ENCODE results near the gene HDHD3. TPM values are rescaled to one million over a fixed set of nuclear protein-coding genes. Genes with fewer than 3 reads are reported as not detected.
"Not testable (repeated sequence)": the region's sequence is repeated elsewhere in the genome, so short reads cannot be mapped to it uniquely, and the experiment has no call there.

HDHD3 gene
- total RNA-seq, 1 donor = 7.3 TPM

- TF ChIP-seq, protein P1, sequence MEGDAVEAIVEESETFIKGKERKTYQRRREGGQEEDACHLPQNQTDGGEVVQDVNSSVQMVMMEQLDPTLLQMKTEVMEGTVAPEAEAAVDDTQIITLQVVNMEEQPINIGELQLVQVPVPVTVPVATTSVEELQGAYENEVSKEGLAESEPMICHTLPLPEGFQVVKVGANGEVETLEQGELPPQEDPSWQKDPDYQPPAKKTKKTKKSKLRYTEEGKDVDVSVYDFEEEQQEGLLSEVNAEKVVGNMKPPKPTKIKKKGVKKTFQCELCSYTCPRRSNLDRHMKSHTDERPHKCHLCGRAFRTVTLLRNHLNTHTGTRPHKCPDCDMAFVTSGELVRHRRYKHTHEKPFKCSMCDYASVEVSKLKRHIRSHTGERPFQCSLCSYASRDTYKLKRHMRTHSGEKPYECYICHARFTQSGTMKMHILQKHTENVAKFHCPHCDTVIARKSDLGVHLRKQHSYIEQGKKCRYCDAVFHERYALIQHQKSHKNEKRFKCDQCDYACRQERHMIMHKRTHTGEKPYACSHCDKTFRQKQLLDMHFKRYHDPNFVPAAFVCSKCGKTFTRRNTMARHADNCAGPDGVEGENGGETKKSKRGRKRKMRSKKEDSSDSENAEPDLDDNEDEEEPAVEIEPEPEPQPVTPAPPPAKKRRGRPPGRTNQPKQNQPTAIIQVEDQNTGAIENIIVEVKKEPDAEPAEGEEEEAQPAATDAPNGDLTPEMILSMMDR (IDR thresholded peaks at IDR 0.05; ENCODE audit: insufficient read depth, low read depth, low read length) = no peak
- no peak for DNase-seq (ENCODE audit: low read depth)
- H3K4me3 ChIP-seq (ENCODE audit: low read depth, low read length) = no peak overlapping the region
Measured at GRCh38 chr9:113389451-113389850, 12.7 kb upstream of the HDHD3 start.

DNA sequence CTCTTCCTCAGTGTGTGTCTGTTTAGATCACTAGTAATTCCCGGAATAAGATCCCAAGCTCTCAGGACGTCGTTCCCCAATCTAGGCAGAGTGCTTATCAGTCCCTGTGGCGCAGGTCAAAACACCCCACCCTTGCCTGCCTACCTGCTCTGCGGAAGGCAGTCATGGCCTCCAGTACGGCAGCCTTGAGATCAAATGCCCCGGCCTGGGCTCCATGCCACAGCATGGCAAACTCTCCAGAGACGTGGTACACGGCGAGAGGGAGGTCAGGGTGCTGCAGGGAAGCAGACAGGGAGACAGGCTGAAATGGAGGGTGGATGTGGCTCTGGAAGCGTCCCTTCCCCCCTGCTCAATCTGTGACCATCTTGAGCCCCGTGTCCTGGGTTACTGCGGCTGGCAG, 12.0 kb upstream of the HDHD3 start:
- H3K4me3 ChIP-seq (ENCODE audit: low read depth, low read length) = no peak overlapping the region
- no peak for DNase-seq (ENCODE audit: low read depth)
- TF ChIP-seq, protein P1 (IDR thresholded peaks at IDR 0.05; ENCODE audit: insufficient read depth, low read depth, low read length) = no peak

GRCh38 chr9:113387560-113388230, 10.9 kb upstream of the HDHD3 start:
- DNase-seq (ENCODE audit: low read depth) = no peak
- TF ChIP-seq, protein P1 (IDR thresholded peaks at IDR 0.05; ENCODE audit: insufficient read depth, low read depth, low read length) = no peak
- no peak overlapping the region for H3K4me3 ChIP-seq (ENCODE audit: low read depth, low read length)

DNA sequence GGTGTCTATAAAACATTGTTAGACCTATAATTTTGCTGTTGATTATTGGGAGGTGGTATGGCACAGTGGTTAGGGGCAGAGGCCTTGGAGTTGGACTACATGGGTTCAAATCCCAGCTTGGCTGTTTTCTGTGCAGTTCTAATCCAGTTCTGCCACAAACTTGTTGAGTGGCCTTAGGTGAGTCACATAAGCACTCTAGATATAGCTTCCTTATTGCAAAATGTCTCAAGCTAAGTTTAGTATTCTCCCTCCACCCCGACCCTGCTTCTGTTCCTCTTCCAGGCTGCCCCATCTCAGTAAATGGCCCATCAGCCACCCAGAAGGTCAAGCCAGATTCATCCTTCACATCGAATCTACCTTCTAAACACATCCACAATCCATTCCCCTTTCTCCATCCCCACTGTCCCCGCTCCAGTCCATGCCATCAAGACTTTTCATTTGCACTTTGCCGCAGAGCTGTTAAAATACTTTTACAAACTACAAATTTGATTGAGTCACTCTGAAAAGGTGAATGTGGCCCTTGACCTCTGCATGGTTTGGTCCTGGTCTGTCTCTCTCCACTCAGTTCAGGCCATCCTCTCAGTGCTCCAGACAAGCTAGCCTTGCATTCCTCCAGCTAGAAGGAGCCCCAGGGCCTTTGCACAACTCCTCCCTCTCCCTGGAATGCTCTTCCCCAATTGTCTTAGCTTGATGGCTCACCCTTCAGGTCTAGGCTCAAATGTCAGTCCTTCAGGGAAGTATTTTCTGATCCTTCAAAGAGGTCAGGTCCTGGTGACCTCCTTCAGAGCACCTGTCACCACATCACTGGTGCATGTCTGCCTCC, 10.0 kb upstream of the HDHD3 start:
- H3K4me3 ChIP-seq (ENCODE audit: low read depth, low read length) = no peak overlapping the region
- TF ChIP-seq, protein P1 (IDR thresholded peaks at IDR 0.05; ENCODE audit: insufficient read depth, low read depth, low read length) = no peak
- no peak for DNase-seq (ENCODE audit: low read depth)

GRCh38 chr9:113381909-113382411, 5.2 kb upstream of the HDHD3 start:
- DNase-seq (ENCODE audit: low read depth) = no peak
- H3K4me3 ChIP-seq (ENCODE audit: low read depth, low read length) = no peak overlapping the region
- TF ChIP-seq, protein P1 (IDR thresholded peaks at IDR 0.05; ENCODE audit: insufficient read depth, low read depth, low read length) = no peak

GRCh38 chr9:113381441-113381840, 4.7 kb upstream of the HDHD3 start:
- not testable (repeated sequence) for DNase-seq (ENCODE audit: low read depth); H3K4me3 ChIP-seq (ENCODE audit: low read depth, low read length)

DNA sequence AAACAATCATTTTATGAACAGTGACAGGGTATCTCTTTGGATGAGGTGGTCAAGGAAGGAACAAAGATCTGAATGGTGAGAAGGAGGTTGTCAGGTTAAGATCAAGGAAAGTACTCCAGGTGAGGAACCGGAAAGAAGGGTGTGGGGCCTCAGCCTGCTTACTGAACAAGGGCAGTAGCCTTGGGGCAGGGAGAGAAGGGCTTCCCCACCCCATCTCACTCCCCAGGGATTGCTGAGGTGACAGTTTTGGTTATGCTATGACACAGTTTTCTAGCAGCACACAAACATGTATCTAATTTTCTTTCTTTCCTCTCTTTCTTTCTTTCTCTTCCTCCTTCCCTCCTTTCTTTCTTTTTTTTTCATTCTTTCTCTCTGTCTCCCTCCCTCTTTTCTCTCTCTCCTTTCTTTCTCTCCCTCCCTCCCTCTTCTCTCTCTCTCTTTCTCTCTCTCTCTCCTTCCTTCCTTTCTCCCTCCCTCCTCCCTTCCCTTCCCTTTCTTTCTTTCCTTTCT, 4.1 kb upstream of the HDHD3 start:
- DNase-seq (ENCODE audit: low read depth) = no peak
- H3K4me3 ChIP-seq (ENCODE audit: low read depth, low read length) = no peak overlapping the region

DNA sequence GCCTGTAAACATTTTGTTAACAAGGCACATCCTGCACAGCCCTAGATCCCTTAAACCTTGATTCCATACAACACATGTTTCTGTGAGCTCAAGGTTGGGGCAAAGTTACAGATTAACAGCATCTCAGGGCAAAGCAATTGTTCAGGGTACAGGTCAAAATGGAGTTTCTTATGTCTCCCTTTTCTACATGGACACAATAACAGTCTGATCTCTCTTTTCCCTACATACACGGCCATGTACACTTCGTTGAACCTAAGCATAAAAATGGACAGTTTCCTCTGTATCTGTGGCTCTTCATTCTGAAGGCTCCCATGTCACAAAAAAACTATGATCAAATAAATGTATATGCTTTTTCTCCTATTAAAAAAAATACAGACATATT, 3.0 kb upstream of the HDHD3 start:
- not testable (repeated sequence) for DNase-seq (ENCODE audit: low read depth); H3K4me3 ChIP-seq (ENCODE audit: low read depth, low read length)

More for the DNA sequence above, 4.1 kb upstream of the HDHD3 start:
- TF ChIP-seq, protein P1 (IDR thresholded peaks at IDR 0.05; ENCODE audit: insufficient read depth, low read depth, low read length) = no peak

GRCh38 chr9:113379094-113379828, 2.5 kb upstream of the HDHD3 start:
- not testable (repeated sequence) for DNase-seq (ENCODE audit: low read depth); H3K4me3 ChIP-seq (ENCODE audit: low read depth, low read length)
